ENCODE data around the gene FGFR3.

DNA sequence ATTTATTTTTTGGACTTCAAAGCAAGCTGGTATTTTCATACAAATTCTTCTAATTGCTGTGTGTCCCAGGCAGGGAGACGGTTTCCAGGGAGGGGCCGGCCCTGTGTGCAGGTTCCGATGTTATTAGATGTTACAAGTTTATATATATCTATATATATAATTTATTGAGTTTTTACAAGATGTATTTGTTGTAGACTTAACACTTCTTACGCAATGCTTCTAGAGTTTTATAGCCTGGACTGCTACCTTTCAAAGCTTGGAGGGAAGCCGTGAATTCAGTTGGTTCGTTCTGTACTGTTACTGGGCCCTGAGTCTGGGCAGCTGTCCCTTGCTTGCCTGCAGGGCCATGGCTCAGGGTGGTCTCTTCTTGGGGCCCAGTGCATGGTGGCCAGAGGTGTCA lies 15.3 kb downstream of the FGFR3 start:
- TF ChIP-seq, protein P1, sequence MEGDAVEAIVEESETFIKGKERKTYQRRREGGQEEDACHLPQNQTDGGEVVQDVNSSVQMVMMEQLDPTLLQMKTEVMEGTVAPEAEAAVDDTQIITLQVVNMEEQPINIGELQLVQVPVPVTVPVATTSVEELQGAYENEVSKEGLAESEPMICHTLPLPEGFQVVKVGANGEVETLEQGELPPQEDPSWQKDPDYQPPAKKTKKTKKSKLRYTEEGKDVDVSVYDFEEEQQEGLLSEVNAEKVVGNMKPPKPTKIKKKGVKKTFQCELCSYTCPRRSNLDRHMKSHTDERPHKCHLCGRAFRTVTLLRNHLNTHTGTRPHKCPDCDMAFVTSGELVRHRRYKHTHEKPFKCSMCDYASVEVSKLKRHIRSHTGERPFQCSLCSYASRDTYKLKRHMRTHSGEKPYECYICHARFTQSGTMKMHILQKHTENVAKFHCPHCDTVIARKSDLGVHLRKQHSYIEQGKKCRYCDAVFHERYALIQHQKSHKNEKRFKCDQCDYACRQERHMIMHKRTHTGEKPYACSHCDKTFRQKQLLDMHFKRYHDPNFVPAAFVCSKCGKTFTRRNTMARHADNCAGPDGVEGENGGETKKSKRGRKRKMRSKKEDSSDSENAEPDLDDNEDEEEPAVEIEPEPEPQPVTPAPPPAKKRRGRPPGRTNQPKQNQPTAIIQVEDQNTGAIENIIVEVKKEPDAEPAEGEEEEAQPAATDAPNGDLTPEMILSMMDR (conservative IDR thresholded peaks at IDR 0.05; ENCODE audit: low read length), result no peak
- no peak for TF ChIP-seq EZH2phosphoT487 (IDR thresholded peaks at IDR 0.05; ENCODE audit: borderline replicate concordance, low read depth, low read length)

All from OCI-LY7 (cell line).